Measurements from ENCODE around the gene GMEB2.
"Not testable (repeated sequence)": the region's sequence is repeated elsewhere in the genome, so short reads cannot be mapped to it uniquely, and the experiment has no call there.

Gene GMEB2

DNA sequence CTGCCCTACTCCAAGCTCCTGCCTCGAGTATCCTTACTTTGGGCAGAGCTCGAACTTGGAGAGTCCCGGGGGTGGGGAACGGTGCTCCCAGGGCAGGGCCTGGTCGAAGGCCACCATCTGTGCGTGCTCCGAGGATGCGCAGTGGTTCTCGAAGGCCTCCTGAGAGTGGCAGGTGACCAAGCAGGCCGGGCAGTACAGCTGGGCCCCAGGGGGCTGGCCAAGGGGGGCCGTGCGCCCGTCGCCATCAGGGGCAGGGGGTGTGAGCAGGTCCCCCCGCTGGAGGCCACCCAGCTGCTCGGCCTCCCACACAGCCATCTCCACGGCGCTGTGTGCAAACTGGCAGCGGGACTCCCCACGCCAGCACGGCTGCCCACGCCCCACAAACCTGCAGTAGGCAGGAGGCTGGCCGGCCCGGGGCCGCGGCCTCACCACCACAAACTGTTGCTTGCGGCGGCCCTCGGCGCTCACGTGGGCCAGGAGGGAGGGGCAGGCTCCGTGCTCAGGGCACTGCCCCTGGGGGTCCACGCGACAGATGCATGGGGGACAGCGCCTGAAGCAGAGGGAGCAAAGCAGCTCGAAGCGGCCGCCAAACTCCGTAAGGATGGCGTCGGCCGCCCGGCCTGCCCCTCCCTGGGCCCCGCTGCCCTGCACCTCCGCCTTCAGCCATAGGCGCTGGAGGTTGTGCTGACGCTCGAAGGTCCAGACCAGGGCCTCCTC is 54.7 kb downstream of the GMEB2 start:
- no peak for DNase-seq (ENCODE audit: low spot score)

DNA sequence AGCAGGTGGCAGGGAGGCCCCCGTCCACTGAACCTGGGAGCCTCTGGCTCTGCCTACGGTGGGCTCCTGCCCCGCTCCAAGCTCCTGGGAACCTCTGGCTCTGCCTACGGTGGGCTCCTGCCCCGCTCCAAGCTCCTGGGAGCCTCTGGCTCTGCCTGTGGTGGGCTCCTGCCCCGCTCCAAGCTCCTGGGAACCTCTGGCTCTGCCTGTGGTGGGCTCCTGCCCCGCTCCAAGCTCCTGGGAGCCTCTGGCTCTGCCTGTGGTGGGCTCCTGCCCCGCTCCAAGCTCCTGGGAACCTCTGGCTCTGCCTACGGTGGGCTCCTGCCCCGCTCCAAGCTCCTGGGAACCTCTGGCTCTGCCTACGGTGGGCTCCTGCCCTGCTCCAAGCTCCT is 55.8 kb downstream of the GMEB2 start:
- DNase-seq (ENCODE audit: low spot score): not testable (repeated sequence)

DNA sequence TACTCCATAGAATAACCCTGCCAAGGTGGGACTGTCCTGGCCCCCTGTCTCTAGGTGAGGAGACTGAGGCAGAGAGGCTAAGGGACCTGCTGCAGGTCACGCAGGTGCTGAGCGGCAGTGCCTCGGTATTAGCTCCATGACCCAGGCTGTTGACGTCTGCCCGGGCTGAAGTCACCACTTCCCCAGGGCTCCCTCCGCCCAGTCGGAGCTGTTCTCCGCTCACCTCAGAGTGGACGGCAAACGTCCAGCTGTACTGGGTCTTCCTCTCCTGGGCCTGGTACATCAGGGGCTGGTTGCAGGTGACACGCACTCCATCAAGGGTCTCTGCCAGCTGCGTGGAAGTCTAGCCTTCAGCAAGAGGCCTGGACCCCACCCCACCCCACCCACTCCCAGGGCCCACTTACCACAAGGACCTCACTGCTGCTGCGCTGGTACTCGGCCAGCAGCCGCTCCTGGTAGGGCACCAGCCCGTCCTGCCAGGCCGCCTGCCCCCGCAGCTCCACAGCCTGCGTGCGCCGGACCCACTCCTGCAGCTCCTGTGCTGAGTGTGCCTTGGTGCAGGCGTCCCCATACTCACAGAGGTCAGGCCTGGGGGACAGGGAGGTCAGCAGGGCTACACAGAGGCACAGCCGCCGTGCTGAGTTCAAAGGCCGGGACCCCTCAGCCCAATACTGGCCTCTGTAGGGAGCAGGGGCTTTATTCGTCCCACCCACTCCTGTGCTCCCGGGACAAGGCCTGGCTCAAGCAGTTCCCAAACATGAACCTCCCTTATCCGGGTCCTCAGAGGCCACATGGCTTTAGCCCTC is 56.4 kb downstream of the GMEB2 start:
- no peak for DNase-seq (ENCODE audit: low spot score)

DNA sequence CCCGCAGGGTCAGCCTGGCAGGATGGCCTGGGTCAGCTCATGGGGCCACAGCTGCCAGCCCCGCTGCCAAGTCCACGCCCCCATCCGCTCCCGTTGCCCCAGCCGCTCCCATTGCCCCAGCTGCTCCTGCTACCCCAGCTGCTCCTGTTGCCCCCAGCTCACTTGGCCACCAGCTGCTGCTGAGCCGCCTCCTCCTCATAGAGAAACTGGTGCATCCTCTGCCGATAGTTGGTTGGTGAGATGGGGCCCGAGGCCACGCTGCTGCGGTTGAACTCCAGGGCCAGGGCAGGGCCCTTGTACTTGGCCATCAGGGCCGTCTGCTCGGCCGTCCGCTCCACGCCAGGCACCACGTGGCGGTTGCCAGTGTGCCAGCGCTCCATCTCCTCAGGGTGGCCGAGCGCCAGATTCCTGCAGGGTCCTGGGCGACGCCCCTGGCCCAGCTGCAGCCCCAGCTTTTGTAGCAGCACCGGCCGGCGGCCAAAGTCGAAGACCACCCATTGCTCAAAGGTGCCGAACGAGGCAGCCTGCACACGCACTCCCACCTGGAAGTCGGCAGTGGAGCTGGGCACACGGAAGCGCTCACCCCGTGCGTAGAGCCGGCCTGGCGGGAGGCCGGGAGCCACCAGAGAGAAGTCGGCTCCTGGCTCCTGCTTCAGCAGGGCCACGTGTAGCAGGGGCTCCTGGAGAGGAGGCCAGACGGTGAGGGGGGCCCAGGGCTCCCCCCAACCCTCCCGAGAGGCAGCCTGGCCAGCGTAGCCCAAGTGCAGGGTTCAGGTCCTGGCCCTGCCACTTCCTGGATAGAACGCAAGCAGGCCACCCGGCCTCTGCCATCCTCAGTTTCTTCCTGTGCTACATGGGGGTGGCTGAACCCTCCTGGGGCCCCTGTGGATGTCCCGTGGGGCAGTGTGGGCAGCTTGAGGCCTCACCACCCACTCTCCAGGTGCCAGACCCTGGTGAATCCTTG is 57.6 kb downstream of the GMEB2 start:
- no peak for DNase-seq (ENCODE audit: low spot score)

DNA sequence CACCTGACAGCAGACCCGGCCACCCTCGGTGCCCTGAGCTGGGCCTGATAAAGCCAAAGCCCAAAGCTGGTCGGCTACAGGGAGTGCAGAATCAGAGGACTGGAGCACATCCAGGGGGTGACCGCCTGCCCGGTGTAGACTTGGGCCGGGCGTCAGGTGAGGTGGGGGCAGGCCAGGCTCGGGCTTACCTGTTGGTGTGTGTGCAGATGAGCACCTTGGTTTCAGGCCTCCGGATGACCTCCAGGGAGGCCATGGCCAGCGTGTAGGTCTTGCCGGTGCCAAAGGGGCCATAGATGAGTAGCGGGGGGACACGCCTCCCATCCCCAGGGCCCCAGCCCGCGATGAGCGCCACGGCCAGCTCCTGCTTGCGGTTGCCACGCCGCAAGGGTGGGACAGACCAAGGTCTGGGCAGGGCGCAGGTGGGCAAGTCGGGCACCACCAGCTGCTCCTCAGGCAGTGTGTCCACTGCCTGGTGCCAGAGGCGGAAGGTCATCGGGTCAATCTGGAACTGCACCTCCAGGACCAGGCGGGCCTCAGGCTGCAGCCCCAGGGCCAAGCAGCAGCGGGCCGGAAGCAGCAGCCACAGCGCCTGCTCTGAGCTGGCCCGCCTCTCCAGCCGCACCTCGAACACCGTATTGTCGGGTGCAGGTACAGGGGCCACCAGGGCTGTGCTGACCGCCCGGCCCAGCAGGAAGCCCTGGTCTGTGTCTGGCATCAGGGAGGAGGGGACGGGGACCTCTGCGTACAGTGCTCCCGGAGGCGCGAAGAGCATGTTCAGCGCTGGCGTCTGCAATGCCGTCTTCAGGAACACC is 58.5 kb downstream of the GMEB2 start:
- DNase-seq (ENCODE audit: low spot score): no peak

DNA sequence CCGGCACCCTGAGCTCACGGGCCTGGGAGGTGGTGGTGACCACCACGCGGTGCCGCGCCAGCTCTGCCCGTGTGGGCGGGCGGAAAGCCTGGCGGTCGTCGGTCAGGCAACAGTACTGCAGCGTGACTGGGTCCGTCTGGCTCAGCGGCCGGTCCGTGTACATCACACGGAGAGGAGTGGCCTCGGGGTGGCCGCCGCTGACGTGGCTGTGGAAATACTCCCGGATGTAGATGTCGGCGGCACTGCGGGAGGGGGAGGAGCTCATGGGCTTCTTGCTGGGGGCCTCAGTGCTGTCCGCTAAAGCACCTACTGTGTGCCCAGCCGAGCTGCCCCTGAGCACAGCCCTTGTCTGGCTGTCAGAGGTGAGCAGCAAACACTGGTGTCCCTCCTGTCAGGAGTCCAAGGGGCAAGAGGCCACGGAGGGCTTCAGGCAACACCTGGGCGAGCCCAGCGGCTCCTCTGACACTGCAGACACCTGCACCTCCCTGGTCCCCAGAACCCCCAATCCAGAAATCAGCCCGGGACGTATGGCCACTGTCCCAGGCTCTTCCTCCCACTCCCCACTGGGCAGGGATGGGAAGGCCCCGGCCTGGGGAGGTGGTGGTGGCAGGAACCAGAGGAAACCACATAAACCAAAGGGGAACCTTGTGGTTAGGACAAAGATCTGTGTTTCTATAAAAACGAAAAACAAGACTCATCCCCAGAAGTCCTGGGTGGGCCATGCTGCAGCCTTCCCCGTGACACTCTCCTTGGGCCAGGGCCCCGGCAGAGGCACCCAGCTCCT is 59.3 kb downstream of the GMEB2 start:
- DNase-seq (ENCODE audit: low spot score): no peak

DNA sequence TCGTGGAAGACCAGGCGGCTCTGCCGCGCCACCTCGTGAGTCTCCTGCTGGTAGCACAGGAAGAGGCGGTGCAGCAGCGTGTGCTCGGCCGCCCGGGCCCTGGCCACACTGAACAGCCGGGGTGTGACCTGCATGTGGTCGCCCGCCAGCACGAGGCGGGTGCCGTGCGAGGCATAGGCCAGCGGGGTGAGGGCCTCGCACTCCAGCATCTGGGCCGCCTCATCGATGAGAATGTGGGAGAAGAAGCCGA is 59.8 kb downstream of the GMEB2 start:
- DNase-seq (ENCODE audit: low spot score): no peak

DNA sequence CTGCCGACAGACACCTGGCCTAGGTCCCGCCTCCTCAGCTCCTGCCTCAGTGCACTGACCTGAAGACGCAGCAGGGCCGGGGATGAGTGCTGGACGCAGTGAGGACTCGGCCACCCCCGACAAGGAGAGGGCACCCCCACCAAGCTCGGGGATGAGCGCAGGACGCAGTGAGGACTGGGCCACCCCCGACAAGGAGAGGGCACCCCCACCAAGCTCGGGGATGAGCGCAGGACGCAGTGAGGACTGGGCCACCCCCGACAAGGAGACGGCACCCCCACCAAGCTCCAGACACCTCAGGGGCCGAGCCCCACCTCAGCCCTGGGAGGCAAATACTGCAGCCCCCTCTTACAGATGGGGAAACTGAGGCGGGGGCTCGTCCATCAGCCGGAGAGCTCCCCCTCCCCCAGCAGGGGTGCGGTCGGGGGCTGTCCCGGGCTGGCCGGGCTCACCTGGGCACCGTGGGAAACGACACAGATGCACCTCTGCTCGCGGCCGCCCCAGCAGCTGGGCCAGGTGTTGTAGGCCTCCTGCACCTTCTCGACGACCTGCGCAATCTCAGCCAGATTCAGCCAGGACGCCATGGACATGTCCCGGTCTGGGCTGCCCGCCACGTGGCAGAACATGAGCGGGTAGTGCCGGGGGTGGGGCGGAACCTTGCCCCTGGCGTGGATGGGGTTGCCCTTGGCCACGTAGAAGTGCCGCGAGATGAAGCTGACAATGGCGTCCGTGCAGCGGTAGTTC is 60.3 kb downstream of the GMEB2 start:
- no peak for DNase-seq (ENCODE audit: low spot score)

DNA sequence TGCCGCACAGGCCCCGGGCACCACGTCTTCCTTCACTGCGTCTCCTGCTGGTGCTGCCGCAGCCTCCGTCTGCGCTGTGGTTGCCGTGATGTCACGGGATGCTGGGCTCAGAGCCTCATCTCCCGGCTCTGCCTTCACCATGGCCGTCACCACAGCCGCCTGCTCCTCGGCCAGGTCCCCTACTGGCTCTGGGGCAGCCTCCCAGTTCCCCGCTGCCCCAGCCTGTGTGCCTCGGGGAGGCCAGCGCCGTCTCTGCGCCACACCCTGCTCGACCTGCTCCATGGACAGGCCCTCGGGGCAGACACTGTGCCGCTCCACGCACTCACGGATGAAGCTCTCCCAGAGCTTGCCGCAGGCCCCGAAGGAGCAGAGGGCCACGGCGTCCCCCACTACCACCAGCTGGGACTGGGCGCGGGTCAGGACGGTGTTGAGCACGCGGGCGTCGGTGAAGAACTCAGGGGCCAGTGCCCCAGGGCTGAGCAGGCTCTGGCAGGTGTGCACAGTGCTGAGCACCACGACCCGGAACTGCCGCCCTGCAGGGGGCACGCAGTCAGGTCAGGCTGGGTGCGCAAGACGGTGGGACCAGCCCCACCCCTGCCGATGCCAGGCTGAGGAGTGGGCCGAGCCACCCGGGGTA is 61.1 kb downstream of the GMEB2 start:
- DNase-seq (ENCODE audit: low spot score): no peak

DNA sequence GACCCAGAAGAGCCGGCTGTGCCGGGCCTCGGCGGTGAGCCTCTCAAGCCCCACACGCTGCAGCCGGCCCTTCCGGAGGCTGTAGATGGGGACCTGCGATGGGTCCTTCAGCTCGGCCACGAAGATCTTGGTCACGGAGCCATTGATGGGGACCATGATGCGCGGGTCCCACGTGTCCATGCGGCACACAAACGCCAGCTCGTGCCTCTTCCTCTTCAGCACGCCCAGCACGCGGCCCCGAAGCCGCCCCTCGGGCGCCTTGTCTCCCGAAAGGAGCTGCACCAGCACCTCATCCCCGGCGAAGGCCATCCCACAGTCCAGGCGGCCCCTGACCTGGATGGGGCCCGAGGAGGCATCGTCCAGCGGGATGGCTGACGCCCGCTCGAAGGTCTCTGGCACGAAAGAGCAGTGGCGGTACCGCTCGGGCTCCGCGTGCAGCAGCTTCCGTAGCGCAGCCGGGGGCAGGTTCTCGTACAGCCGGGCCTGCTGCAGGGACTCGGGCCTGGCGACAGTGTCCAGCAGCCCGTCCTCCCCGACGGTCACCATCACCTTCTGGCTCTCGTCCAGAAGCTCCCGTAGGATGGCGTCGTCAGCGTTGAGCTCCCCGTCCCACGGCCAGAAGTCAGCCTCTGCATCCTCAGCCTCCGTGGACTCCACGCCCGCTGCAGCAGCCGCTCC is 61.7 kb downstream of the GMEB2 start:
- no peak for DNase-seq (ENCODE audit: low spot score)

DNA sequence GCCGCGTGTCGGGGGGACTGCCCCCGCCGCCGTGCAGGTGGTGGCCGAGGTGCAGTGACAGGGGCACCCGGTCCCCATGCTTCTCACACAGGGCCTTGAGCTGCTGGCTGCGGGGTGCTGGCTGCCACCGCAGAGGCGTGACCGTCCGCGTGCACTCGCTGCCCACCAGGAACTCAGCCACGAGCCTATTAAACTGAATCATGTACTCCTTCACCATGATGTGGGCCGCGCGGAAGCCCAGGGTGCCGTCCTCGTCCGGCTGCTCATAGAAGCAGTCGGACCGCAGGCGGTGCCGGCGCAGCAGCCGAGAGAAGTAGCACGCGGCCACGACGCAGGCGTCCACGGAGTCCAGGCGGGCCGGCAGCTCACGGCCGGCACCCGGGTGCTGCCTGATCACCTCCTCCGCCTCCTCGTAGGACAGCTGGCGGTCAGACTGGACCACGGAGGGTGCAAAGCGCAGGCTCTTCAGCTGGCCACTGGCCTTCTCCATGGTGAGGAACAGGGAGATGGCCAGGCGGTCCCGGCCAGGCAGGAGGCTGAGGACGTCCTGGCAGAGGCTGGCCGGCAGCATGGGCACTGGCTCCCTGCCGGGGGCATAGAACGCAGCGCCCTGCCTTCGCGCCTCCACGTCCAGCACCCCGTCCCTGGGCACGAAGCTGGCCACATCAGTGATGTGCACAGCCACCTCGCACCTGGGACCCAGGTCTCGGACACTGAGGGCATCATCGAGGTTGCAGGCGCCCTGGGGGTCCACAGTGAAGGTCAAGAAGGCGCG is 62.7 kb downstream of the GMEB2 start:
- no peak for DNase-seq (ENCODE audit: low spot score)

DNA sequence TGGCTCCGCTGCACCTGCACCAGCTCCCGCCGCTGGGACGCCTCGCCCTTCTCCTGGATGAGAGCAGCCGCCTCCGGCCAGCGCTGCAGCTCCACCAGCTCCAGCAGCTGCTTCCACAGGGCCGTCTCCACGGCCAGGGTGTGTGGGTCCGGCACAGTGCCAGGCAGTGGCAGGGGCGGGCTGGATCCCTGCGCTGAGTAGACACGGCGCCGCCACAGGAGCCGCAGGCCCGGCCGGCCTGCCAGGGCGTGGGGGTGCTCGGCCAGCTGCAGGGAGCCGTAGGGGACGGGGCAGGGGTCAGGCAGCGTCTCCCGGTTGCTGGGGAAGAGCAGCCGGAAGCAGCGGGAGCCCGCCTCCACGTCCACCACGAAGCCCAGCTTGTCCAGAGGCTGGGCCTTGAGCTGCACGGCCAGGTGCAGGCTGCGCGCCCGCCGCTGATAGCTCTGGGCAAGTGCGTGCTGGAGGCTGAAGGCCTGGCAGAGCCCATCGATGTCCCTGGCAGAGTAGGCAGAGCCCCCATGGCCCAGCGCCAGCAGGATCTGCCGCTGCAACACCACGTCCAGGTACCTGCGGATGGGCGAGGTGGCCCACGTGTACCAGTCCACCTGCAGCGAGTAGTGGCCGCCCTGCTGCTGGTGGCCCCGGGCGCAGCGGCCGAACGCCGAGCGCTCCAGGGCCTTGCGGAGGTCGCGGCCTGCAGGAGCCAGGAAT is 63.5 kb downstream of the GMEB2 start:
- no peak for DNase-seq (ENCODE audit: low spot score)

DNA sequence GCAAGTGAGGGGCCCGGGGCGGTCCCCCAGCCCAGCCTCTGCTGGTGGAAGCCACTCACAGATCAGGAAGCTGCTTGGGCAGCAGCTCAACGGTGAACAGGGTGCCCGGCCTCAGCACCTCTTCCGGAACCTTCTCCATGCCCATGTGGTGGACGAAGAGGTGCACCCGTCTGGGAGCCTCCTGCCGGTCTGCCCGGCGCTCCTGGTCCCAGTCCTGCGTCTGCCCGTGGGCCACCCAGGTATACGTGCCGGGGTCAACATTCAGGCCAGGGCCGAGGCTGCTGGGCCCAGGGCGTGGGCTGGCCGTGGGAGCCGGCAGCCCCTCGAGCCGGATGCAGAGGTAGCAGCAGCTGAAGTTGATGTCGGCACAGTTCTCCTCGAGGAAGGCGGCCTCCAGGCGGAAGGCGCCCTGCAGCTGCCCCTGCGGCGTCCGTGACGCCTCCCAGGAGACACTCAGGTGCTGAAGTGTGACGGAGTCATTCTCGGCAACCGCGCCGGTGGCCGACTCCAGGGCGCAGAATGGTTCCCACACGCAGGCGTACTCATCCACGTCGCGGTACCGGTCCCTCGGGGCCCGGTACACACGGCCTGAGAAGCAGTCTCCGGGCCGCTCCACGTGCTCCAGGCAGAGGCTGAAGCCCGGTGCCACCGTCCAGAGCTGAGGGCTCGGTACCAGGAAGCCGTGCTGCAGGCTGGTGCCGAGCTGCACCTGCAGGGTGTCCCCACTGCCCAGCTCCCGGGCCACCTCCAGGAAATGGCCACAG is 64.3 kb downstream of the GMEB2 start:
- no peak for DNase-seq (ENCODE audit: low spot score)

DNA sequence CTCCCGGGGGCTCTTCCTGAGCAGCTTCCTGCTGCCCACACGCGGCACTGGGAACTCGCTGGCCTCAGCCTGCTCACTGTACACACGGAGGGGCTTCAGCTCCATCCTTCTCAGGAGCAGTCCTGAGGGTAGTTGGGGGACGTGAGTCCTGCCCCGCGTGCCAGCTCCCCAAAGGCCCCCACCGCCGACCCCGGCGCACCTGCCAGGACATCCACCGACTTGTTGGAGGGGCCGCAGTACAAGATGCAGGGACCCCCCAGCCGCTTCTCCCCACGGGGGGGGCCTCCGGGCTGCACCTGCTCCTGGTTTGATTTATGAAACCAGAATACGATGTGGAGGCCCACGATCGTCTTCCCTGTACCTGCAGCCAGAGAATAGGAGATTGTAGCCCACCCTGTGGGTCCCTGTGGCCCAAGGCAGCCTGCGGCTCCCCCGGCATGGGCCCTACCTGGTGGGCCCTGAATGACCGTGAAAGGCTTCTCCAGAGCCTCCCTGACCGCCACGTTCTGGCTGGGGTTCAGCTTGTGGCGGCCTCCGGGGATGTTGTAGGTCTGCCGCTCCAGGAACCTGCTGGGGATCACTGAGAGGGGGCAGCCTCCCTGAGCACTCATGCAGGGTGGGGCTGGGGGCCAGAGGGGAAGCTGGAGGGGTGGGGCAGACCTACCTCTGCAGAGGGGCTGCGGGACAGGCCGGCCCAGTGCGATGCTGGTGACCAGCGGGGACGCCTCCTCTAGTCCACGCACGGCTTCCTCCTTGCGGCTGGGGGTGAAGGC is 65.1 kb downstream of the GMEB2 start:
- no peak for DNase-seq (ENCODE audit: low spot score)

DNA sequence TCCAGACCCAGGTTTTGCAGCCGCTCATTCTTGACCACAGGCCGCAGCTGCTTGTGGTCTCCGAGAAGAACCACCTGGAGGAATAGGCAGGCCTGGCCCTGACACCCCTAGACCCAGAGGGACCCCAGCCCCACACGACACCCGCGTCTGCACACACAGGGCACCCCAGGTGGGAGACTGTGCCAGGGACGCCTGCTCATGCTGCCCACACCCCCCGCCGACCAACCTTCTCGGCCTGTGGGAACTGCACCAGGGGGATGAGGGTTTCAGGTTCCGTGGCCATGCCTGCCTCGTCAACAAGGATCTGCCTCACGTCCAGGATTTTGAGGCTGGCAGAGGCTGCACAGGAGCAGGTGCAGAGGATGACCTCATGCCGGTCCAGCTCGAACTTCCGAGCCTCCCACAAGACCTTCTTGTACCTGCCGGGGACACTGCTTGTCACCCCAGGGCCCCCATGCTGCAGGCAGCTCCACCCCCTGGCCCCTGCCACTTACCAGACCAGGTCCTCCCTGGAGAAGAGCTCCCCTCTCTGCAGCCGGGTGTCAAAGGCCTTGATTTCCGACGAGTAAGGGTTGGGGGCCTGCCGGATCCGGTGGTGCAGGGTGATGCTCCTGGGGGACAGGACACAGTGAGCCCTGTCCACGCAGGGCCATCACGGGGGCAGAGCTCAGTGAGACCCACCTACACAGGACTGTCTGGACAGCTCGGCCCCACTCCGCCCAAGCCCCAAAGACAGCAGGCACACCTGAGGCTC is 65.9 kb downstream of the GMEB2 start:
- DNase-seq (ENCODE audit: low spot score): no peak
